ENCODE measurements around the gene DCBLD1. TPM values are rescaled to one million over a fixed set of nuclear protein-coding genes. Genes with fewer than 3 reads are reported as not detected.

Gene DCBLD1
- total RNA-seq, 4 donors from 2014 or later: 3.8 to 11.6 (median 7.9) TPM

- WGBS: 68% methylated on average over 3 of the region's 3 CpGs
- no peak for TF ChIP-seq EP300 (IDR thresholded peaks at IDR 0.05)
- TF ChIP-seq POLR2AphosphoS5 (IDR thresholded peaks at IDR 0.05): no peak
- no peak for TF ChIP-seq POLR2A (IDR thresholded peaks at IDR 0.05; ENCODE audit: low read depth)
- TF ChIP-seq CTCF (IDR thresholded peaks at IDR 0.05): no peak
- H3K9me3 ChIP-seq: no peaks in the 10 kb centered on the region
- no peak overlapping the region for H3K4me3 ChIP-seq
- no peaks in the 10 kb centered on the region for H3K27me3 ChIP-seq
- peaks cover 0 to under 1% (median 0%) of the 10 kb centered on the region in 4 donors for H3K36me3 ChIP-seq
- no peak for DNase-seq (ENCODE audit: extremely low spot score)
- no peak overlapping the region for H3K27ac ChIP-seq (replicated peaks in 1 of 4)
- H3K4me1 ChIP-seq: peaks cover 8 to 14% (median 11%) of the 10 kb centered on the region in 4 donors
- intact Hi-C loops (cut with DNase I): loop anchor here (5.0 kb wide), 2 partner anchors 49 to 66 kb away; partner anchors contain the start of gene GOPC
Observed at GRCh38 chr6:117553142-117553541, 70.7 kb downstream of the DCBLD1 start.

GRCh38 chr6:117555262-117555849 lies 72.9 kb downstream of the DCBLD1 start:
- Histone ChIP-seq H3K27me3 (no peaks in the 10 kb centered on the region), H3K9me3 (no peaks in the 10 kb centered on the region), H3K4me3 (no peak overlapping the region), H3K27ac (replicated peaks in 1 of 4) (no peak overlapping the region), H3K4me1 (peaks cover 0 to 5% (median 2%) of the 10 kb centered on the region in 4 donors), H3K36me3 (peaks cover 0 to 13% (median 0%) of the 10 kb centered on the region in 4 donors)
- no peak for TF ChIP-seq CTCF (IDR thresholded peaks at IDR 0.05)
- 33% methylated on average over 3 of the region's 3 CpGs for WGBS
- intact Hi-C loops (cut with DNase I): loop anchor here (5.0 kb wide), 1 partner anchor 208 kb away; no protein-coding TSS in a partner anchor
- DNase-seq (ENCODE audit: extremely low spot score): no peak

- no peaks in the 10 kb centered on the region for H3K27me3 ChIP-seq
- peaks cover 0 to 19% (median 2%) of the 10 kb centered on the region in 4 donors for H3K36me3 ChIP-seq
- H3K4me1 ChIP-seq: peaks cover 0 to 5% (median 2%) of the 10 kb centered on the region in 4 donors
- H3K9me3 ChIP-seq: no peaks in the 10 kb centered on the region
- 20% methylated on average over 5 of the region's 5 CpGs for WGBS
- DNase-seq (ENCODE audit: extremely low spot score): no peak
- H3K4me3 ChIP-seq: no peak overlapping the region
- intact Hi-C loops (cut with DNase I): loop anchor here (1.0 to 5.0 kb wide), 2 partner anchors 106 to 209 kb away; no protein-coding TSS in a partner anchor
- TF ChIP-seq CTCF (IDR thresholded peaks at IDR 0.05) (peak; percentile 78 to 93 (median 91)), POLR2AphosphoS5 (IDR thresholded peaks at IDR 0.05) (no peak), POLR2A (IDR thresholded peaks at IDR 0.05; ENCODE audit: low read depth) (no peak), EP300 (IDR thresholded peaks at IDR 0.05) (no peak)
- H3K27ac ChIP-seq (replicated peaks in 1 of 4): no peak overlapping the region
Observed at GRCh38 chr6:117555882-117556498, 73.5 kb downstream of the DCBLD1 start.

- Histone ChIP-seq H3K27ac (replicated peaks in 1 of 4) (no peak overlapping the region), H3K4me1 (peaks cover 0 to 5% (median 2%) of the 10 kb centered on the region in 4 donors), H3K27me3 (no peaks in the 10 kb centered on the region), H3K9me3 (no peaks in the 10 kb centered on the region), H3K4me3 (no peak overlapping the region), H3K36me3 (peaks cover 0 to 30% (median 12%) of the 10 kb centered on the region in 4 donors)
- DNase-seq (ENCODE audit: extremely low spot score): no peak
- intact Hi-C loops (cut with DNase I): loop anchor here (5.0 kb wide), 1 partner anchor 211 kb away; no protein-coding TSS in a partner anchor
- WGBS: 88% methylated on average over 3 of the region's 3 CpGs
- TF ChIP-seq CTCF (IDR thresholded peaks at IDR 0.05): no peak
- TF ChIP-seq POLR2AphosphoS5 (IDR thresholded peaks at IDR 0.05): no peak
- TF ChIP-seq POLR2A (IDR thresholded peaks at IDR 0.05; ENCODE audit: low read depth): no peak
- no peak for TF ChIP-seq EP300 (IDR thresholded peaks at IDR 0.05)
Observed at GRCh38 chr6:117557951-117558350, 75.5 kb downstream of the DCBLD1 start.
